NK-92 (cell line): ENCODE measurements around the gene CNPY1.

Source experiments
- DNase-seq: peaks from one replicate; lab custom pipeline; 2025; ENCODE audit not compliant: unreplicated experiment; lab: John Stamatoyannopoulos, UW

Gene CNPY1

DNA sequence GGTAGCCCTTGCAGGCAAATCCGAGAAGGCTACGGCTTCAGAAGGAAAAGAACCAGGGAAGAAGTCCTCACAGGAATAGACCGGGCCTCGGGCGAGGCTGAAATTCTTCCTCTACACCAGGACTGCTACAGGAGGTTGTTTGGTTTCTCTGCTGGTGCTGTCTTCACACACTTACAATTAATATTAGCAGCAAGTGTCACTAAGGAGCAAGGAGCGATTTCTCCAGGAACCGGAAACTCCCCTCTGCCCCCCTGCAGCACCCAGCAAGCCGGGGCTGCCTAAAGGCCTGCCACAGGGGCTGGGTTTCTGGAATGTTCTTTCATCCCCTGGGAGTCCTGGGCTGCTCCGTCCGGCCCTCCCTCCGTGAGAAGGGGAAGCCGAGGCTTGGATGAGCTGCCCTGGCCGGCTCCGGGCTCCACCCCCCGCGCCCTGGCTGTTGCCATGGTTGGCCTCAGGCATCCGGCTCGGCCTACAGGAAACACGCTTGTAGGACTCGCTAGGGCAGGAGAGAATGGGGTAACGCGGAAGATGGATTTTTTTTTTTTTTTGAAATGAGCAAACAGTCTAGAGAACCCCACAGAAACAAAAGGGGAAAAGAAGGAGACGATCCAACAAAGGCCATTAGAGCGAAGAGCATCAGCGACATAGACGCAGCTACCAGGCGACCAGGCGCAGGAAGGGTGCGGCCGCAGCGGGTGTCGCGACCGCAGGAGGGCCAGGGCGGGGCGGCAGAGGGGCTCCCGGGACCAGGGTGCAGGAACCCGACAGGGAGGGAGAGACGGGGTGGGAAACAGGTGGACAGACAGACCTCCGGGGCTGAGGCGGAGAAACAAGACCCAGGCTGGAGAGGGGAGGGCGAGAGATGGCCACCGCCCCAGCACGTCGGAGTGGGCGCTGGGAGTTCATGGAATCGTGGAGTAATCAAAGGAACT, 55.4 kb downstream of the CNPY1 start:
- DNase-seq = no peak

- DNase-seq = no peak
Observed at GRCh38 chr7:155489862-155490696, 56.3 kb downstream of the CNPY1 start.

DNA sequence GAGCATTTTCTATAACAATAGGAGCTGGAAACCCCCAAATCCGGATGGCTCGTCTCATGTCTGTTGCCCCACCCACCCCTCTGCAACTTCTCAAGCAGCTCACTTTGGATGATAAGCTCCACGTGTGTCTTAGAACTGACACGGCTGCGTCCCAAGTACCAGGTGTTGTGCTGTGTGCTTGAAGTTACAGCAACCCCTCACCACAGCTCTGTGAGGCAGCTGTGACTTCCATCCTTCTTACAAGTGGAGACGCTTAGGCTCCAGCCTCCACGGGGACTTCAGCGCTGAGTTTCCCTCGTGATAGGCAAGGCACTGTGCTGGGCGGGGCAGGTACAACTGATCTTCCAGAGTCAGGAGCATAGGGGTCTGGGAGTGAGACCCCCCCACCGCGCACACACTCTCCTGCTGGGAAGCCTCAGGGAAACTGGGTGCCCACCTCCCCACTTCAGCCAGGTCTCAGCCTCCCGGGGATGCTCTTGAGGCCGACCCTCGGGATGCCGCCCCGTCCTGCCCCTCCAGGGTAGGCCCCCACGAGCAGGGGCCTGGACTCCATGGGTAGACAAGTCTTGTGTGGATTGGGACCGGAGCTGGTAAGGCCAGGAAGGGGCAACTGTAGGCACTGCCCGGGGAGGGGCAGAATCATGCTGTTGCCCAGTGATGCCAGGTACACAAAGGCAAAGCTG, 57.1 kb downstream of the CNPY1 start:
- DNase-seq = no peak

DNA sequence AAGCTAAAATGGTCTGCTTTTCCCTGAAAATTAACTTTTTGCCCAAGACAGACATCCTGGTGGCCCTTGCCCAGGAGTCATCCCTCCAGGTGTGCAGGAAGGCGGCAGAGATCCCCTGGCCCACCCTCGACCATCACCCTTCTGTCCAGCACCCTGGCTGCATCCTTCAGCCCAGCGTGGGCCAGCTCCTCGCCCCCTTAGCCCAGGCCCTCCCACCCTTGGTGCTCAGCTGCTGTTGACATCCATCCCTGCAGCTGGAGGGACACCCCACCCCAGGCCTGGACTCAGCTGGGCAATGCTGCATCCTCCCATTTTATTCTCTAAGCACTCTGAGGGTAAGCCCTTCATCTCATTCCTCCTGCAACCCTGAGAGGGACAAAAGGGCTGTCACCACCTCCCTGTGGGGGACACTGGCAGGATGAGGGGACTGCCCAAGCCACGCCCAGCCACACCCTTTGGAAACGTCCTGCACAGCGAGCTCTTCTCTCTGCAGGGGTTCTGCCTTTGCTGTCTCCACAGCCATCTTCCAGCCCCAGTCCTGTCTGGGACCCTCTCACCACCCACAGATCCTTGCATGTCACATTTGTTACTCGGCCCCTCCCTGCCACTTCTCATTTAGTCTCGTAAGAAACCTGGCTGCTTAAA, 57.8 kb downstream of the CNPY1 start:
- no peak for DNase-seq

DNA sequence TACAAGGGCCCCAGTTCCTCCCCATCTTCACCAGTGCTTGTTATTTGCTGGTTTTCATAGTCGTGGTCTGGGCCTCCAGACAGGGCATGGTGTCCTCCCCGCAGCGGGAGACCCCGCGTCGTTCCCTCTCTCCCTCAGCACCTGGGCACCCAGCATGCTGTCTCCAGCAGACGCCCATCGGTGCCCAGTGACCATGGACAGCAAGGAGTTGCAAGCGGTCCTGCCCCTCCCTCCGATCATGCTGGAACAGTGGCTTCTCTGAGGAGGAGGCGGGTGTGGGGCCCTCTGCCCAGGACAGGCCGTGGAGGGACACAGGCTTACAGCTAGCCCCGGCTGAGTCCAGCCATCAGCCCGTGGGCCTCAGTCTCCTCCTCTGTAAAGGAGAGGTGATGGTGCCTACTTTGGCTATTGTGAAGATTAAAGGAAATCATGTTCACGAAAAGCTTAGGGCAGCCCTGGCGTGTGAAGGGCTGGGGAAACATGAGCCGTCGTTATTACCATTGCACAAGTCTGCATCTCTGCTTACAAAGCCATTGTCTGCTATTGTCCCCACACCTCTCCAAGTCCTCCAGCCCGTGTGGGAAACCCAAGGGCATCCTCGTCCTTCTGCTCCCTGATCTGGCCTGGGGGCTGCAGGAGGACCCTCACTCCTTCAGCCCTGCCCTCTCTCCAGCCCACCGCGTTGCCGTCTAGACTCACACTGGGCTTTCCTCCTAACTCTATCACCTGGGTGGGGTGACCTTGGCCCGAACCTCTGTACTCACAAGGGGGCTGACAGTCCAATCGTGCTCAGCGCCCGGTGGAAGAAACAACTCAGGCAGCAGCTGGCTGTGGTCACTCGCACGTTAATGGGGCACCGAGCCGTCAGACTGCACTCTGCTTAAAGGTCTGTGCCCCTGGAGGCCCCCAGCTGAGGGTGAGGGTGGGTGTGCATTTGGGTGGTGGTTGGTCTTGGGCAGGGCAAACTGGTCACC, 58.6 kb downstream of the CNPY1 start:
- no peak for DNase-seq

DNA sequence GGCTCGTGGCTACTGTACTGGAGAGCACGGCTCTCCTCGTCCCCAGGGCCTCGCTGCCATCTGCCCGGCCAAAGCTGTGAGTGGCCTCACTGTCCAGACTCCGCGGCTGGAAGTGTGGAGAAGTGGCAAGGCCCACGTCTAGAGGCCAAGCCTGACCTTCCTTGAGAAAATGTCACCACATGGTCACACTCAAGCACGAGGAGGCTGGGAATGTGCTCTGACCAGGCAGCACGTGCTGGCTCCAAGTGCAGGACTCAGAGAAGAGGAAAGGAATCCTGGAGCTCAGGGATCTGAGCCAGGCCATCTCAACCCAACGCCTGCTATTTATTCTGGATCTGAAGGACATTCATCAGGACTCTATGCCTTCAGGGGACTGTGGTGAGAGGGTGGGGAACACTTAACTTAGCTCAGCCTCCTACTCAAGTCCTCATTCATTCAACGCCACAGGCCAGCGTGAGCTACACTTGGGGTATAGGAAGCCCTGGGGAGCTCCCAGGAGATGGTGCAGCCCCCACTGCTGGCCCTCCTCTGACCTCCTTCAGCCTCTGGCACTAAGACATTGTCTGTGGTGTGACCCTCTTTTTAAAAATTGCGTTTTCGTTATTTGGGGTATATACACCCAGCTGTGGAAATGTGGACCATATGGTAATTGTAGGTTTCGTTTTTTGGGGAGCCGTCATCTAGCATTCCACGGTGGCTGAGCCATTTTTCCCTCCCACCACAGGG, 59.4 kb downstream of the CNPY1 start:
- no peak for DNase-seq

DNA sequence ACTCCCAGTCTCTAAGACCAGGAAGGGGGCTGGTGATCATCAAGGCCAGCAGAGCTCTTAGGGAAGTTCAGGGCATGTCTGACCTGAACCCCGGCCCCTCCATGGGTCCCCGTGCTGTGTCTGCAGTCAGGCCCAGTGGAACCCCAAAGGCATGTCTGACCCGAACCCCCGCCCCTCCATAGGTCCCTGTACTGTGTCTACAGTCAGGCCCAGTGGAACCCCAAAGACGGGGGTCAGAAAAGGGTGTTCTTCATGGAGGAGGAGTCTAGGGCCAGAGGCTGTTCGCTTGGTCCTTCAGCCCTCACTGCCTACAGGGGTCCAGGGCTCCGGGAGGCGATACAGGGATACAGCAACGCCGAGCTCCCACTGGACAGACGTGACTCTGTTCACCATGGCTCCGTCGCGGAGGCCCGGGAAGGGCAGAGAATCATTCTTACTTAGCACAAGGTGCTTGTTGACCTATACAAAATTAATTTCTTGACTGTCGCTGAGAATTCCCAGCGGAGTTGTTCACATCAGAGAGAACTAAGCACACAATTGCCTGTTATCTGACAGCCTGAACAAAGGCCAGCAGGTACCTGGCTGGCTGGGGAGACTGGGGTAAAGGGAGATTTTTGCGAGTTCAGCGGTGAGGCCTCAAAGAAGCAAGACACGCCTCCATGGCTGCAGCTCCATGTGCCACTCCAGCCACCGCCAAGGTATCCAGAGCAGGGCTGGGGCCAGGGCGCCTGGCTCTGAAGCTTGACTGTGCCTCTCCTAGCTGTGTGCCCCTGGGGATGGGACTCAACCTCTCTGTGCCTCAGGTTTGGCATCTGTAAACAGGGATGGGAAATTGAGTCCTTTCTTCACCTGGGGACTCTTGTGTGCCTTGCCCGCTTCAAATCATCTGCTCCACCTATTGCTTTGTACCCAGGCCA, 61.6 kb downstream of the CNPY1 start:
- no peak for DNase-seq

- no peak for DNase-seq
Observed at GRCh38 chr7:155483868-155484325, 62.5 kb downstream of the CNPY1 start.

DNA sequence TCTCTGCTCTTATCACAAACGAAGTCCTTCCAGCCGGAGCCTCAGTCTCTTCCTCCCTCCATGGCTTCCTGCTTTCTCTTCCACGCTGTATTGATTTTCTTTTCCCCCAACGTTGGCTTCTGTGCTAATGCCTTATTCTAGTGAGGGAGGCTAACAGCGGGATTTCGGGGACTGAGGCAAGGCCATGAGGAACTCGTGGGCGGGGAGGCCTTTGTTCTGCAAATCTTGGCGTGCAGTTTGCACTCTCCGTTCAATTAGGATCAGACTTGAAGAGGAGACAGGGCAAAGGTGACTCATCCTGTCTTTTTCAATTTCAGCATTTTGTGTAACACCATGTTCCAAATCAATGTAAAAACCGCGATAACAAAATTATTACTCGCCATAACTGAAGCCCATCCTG, 63.1 kb downstream of the CNPY1 start:
- DNase-seq = no peak

DNA sequence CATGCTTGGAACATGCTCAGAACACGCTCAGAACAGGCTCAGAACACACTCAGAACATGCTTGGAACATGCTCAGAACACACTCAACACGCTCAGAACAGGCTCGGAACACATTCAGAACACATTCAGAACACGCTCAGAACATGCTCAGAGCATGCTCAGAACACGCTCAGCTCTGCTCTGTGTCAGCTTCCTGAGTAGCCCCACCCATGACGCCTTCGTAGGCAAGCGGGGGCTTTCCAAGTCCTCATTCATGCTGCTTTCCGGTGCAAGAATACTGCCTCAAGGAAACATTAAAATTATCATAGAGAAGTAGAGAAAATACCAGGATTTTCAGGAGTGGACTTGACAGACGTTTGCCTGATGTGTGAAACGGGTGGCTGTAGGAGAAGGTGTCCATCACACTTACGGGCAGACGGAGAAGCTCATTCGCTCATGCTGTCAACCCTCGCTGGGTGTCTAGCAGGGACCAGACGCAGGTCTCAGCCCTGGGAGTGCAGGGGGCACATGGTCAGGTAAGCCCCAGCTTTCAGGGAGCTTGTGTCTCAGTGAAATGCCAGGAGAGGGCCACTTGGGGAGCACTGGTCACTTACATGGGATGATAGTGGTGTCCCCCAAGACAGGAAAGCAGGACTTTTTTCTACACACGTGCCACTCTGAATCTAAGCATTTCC, 63.7 kb downstream of the CNPY1 start:
- no peak for DNase-seq

GRCh38 chr7:155481764-155482163, 64.6 kb downstream of the CNPY1 start:
- no peak for DNase-seq

DNA sequence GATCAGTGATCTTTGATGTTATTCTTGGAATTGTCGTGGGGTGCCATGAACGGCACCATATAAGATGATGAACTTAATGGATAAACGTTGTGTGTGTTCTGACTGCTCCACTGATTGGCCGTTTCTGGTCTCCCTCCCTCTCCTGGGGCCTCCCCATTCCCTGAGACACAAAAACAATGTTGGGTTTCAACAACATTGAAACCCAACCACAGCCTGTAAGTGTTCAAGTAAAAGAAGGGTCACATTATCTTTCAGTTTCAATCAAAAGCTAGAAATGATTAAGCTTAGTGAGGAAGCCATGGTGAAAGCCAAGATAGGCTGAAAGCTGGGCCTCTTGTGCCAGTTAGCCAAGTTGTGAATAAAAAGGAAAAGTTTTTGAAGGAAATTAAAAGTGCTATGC, 68.9 kb downstream of the CNPY1 start:
- no peak for DNase-seq

DNA sequence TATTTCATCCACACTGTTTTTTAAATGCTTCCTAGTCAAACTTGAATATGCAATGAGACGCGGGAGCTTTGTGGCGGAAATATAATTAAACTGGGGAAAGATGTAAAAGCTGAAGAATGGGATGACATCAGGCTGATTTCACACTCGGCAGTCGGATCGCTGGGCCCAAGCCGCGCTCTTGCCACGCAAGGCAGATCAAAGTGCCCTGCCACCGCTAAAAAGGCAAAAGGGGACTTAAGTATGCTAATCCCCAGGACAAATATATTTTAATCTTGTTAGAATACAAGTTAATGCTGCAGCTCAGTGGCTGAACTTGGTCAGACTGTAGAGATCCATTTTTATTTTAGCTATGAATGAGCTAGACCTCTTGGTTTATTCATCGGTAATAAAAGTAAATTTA, 74.6 kb downstream of the CNPY1 start:
- no peak for DNase-seq

- DNase-seq = no peak
Observed at GRCh38 chr7:155470686-155471638, 75.4 kb downstream of the CNPY1 start.

DNA sequence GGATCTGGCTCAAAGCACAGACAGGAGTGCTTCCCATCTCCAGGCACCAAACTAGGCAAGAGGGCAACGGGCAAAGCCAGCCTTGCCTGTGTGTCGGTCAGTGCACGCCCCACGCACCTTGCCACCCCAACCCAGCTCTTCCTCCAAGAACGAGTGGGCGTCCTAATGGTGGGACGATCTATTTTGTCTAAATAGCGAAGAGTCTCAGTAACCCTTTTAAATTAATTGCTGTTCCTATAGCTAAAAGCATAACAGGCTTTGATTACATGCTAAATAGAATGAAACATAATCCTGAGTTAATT, 76.2 kb downstream of the CNPY1 start:
- no peak for DNase-seq

GRCh38 chr7:155469311-155470185, 76.8 kb downstream of the CNPY1 start:
- no peak for DNase-seq
